Measurements from ENCODE around the gene NARS2.

NARS2 gene

DNA sequence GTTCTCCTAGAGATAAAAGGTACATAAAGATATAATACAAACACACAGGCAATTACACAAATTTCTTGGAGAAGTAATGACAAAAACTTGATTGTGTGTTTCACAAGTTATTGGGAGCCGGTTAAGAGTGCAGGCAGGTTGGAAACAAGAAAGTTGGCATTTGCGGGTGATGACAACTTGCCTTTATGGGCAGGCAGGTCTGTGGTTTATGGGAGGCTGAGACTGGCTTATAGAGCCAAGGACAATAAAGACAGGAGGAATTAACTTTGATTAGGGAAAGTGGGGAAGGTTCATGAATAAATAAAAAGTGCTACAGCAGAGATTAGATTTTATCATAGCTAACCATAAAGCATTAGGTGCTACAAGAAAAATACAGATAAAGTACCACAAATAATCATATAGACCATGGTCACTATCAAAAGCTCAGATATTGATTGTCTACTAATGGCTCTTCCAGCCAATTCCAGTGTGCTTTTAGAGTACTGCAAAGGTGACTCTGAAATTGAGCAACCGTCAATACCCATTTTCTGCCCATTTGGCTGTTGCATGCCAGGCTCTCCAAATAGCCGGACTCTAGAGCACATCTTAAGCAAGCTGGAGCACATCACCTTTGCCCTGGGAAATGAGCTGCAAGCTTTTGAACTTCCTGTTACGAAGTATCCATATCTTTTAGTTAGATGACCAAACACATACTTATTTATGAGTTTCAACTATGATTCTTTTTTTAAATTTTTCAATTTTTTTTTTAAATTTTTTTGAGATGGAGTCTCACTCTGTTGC is 123.1 kb downstream of the NARS2 start:
- Histone ChIP-seq H3K9ac (ENCODE audit: insufficient read length, low read depth) (no peak overlapping the region), H3K27me3 (ENCODE audit: insufficient read depth, insufficient read length) (no peaks in the 10 kb centered on the region), H3K36me3 (ENCODE audit: insufficient read depth, insufficient read length, low read length) (peaks cover 3% of the 10 kb centered on the region), H3K9me3 (ENCODE audit: insufficient read depth, low read length) (no peaks in the 10 kb centered on the region), H3K4me1 (ENCODE audit: insufficient read depth, insufficient read length) (no peaks in the 10 kb centered on the region), H3K4me3 (ENCODE audit: insufficient read length, low read depth) (no peak overlapping the region)
- no peak for DNase-seq (ENCODE audit: low read depth, low spot score)
- TF ChIP-seq ZNF274 (IDR thresholded peaks at IDR 0.05; ENCODE audit: low read depth, low read length): no peak
- TF ChIP-seq YY1 (IDR thresholded peaks at IDR 0.05; ENCODE audit: insufficient read depth, insufficient read length): no peak
- TF ChIP-seq SUZ12 (IDR thresholded peaks at IDR 0.05; ENCODE audit: extremely low read depth, insufficient read depth, insufficient read length): no peak

DNA sequence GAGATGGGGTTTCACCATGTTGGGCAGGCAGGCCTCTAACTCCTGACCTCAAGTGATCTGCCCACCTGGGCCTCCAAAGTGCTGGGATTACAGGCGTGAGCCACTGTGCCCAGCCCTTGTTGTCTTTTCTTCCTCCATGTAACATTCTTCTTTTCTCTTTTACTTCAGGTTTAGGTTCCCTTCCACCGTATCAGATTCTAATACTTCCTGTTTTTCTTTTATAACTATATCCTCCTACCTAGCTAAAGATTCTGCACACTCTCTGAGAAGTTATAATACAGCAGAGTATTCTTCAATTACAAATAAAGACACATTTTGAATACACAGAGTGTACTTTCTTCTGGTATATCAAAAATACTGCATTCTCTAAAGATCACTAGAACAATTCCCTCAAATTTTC is 123.8 kb downstream of the NARS2 start:
- no peak for DNase-seq (ENCODE audit: low read depth, low spot score)
- TF ChIP-seq YY1 (IDR thresholded peaks at IDR 0.05; ENCODE audit: insufficient read depth, insufficient read length) (no peak), SUZ12 (IDR thresholded peaks at IDR 0.05; ENCODE audit: extremely low read depth, insufficient read depth, insufficient read length) (no peak), ZNF274 (IDR thresholded peaks at IDR 0.05; ENCODE audit: low read depth, low read length) (no peak)
- H3K36me3 ChIP-seq (ENCODE audit: insufficient read depth, insufficient read length, low read length): peaks cover 2% of the 10 kb centered on the region
- no peak overlapping the region for H3K4me3 ChIP-seq (ENCODE audit: insufficient read length, low read depth)
- no peaks in the 10 kb centered on the region for H3K27me3 ChIP-seq (ENCODE audit: insufficient read depth, insufficient read length)
- no peak overlapping the region for H3K9ac ChIP-seq (ENCODE audit: insufficient read length, low read depth)
- H3K9me3 ChIP-seq (ENCODE audit: insufficient read depth, low read length): no peaks in the 10 kb centered on the region
- no peaks in the 10 kb centered on the region for H3K4me1 ChIP-seq (ENCODE audit: insufficient read depth, insufficient read length)

DNA sequence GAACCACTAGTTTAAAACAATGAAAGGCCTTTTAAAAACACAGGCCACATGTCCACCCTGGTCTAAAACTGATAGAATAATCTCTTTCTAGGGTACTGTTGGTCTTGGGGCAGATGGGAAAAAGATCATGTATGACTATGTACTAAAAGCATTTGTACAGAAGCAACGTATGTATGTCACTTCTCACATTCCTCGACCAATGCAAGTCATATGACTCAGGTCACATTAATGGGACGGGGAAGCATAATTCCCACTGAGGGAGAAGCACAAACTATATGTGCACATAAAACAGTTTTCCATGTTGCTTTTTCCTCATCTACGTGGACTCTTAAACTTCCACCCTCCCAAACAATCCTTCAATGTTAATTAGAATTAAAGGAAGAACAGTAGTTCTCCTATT is 124.8 kb downstream of the NARS2 start:
- H3K36me3 ChIP-seq (ENCODE audit: insufficient read depth, insufficient read length, low read length): peaks cover 2% of the 10 kb centered on the region
- H3K4me3 ChIP-seq (ENCODE audit: insufficient read length, low read depth): no peak overlapping the region
- no peaks in the 10 kb centered on the region for H3K27me3 ChIP-seq (ENCODE audit: insufficient read depth, insufficient read length)
- no peak overlapping the region for H3K9ac ChIP-seq (ENCODE audit: insufficient read length, low read depth)
- DNase-seq (ENCODE audit: low read depth, low spot score): no peak
- H3K4me1 ChIP-seq (ENCODE audit: insufficient read depth, insufficient read length): no peaks in the 10 kb centered on the region
- H3K9me3 ChIP-seq (ENCODE audit: insufficient read depth, low read length): no peaks in the 10 kb centered on the region
- TF ChIP-seq ZNF274 (IDR thresholded peaks at IDR 0.05; ENCODE audit: low read depth, low read length): no peak
- no peak for TF ChIP-seq YY1 (IDR thresholded peaks at IDR 0.05; ENCODE audit: insufficient read depth, insufficient read length)
- TF ChIP-seq SUZ12 (IDR thresholded peaks at IDR 0.05; ENCODE audit: extremely low read depth, insufficient read depth, insufficient read length): no peak

GRCh38 chr11:78446210-78446609 is 128.5 kb downstream of the NARS2 start:
- H3K4me1 ChIP-seq (ENCODE audit: insufficient read depth, insufficient read length): no peaks in the 10 kb centered on the region

DNA sequence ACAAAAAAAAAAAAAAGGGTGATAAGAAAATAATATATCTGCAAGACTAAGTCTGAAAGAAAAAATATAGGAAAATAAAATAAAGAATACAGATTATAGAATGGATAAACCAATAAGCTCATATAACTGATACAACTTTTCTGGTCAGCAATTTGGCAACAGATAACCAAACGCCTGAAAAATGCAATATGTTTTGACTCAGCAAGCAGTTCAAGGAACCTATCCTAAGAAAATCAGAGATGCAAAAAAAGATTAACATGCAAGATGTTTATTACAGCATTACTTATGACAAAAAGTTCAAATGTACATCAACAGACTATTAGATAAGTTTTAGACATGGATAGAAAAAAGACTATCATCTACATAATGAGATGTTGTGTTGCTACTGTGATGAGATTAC is 129.9 kb downstream of the NARS2 start:
- TF ChIP-seq ZNF274 (IDR thresholded peaks at IDR 0.05; ENCODE audit: low read depth, low read length) (no peak), YY1 (IDR thresholded peaks at IDR 0.05; ENCODE audit: insufficient read depth, insufficient read length) (no peak), SUZ12 (IDR thresholded peaks at IDR 0.05; ENCODE audit: extremely low read depth, insufficient read depth, insufficient read length) (no peak)
- no peaks in the 10 kb centered on the region for H3K27me3 ChIP-seq (ENCODE audit: insufficient read depth, insufficient read length)
- H3K36me3 ChIP-seq (ENCODE audit: insufficient read depth, insufficient read length, low read length): peaks cover 11% of the 10 kb centered on the region
- no peak for DNase-seq (ENCODE audit: low read depth, low spot score)
- no peaks in the 10 kb centered on the region for H3K9me3 ChIP-seq (ENCODE audit: insufficient read depth, low read length)
- no peak overlapping the region for H3K4me3 ChIP-seq (ENCODE audit: insufficient read length, low read depth)
- no peak overlapping the region for H3K9ac ChIP-seq (ENCODE audit: insufficient read length, low read depth)
- H3K4me1 ChIP-seq (ENCODE audit: insufficient read depth, insufficient read length): no peaks in the 10 kb centered on the region

More at GRCh38 chr11:78446210-78446609, 128.5 kb downstream of the NARS2 start:
- no peaks in the 10 kb centered on the region for H3K27me3 ChIP-seq (ENCODE audit: insufficient read depth, insufficient read length)
- TF ChIP-seq SUZ12 (IDR thresholded peaks at IDR 0.05; ENCODE audit: extremely low read depth, insufficient read depth, insufficient read length): no peak
- no peak for TF ChIP-seq ZNF274 (IDR thresholded peaks at IDR 0.05; ENCODE audit: low read depth, low read length)
- H3K9ac ChIP-seq (ENCODE audit: insufficient read length, low read depth): no peak overlapping the region
- no peak for DNase-seq (ENCODE audit: low read depth, low spot score)
- no peak overlapping the region for H3K4me3 ChIP-seq (ENCODE audit: insufficient read length, low read depth)
- H3K36me3 ChIP-seq (ENCODE audit: insufficient read depth, insufficient read length, low read length): peaks cover 11% of the 10 kb centered on the region
- no peaks in the 10 kb centered on the region for H3K9me3 ChIP-seq (ENCODE audit: insufficient read depth, low read length)

DNA sequence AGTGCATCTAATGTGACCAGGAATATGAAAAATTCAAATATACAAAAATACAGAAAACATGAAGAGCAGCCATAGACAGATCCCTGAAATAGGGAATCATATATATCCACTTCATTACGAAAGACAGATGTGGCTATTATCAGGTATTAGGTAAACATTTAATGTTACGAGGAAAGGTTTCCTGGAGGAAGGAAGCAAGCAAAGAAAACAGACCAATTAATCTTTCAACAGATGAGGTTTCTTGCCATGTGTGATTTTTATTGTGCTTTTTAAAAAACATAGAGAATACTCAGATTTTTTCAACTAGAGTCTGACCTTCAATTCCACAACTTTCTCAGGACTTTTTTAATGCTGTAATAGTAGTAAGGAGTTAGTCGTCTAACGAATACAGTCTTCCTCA is 132.7 kb downstream of the NARS2 start:
- no peaks in the 10 kb centered on the region for H3K27me3 ChIP-seq (ENCODE audit: insufficient read depth, insufficient read length)
- H3K36me3 ChIP-seq (ENCODE audit: insufficient read depth, insufficient read length, low read length): peaks cover 10% of the 10 kb centered on the region
- no peaks in the 10 kb centered on the region for H3K4me1 ChIP-seq (ENCODE audit: insufficient read depth, insufficient read length)
- H3K4me3 ChIP-seq (ENCODE audit: insufficient read length, low read depth): no peak overlapping the region
- no peak overlapping the region for H3K9ac ChIP-seq (ENCODE audit: insufficient read length, low read depth)
- no peaks in the 10 kb centered on the region for H3K9me3 ChIP-seq (ENCODE audit: insufficient read depth, low read length)
- TF ChIP-seq YY1 (IDR thresholded peaks at IDR 0.05; ENCODE audit: insufficient read depth, insufficient read length) (no peak), SUZ12 (IDR thresholded peaks at IDR 0.05; ENCODE audit: extremely low read depth, insufficient read depth, insufficient read length) (no peak), ZNF274 (IDR thresholded peaks at IDR 0.05; ENCODE audit: low read depth, low read length) (no peak)
- no peak for DNase-seq (ENCODE audit: low read depth, low spot score)

DNA sequence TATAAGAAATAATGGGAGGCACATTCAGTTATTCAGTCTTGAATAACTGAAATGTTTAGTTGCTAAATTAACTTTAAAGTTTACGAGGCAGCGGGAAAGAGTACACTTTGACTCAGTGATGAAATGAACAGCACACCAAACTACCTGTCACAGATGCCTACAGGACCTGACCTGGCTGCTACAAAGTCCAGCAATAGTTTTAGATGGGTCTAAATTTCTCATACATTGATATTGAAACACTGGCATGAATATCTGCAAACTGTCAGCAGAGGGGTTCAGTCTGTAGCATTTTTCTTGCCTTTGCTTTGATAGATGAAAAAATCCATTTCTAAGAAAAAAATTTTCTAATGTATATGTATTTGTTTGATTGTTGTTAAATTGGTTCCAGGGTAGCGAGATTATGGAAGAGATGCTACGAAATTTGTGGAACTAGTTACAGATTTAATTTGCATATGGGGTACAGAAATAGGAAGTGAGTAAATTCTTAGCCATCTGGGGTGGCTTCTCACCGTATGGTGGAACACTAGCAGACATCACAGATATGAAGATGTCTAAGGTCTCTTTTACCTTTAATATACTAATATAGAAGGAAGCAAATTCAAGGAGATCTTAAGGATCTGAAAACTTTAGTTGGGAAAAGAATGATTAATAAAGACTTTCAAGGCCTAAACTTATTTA is 136.2 kb downstream of the NARS2 start:
- H3K4me1 ChIP-seq (ENCODE audit: insufficient read depth, insufficient read length): no peaks in the 10 kb centered on the region
- no peak overlapping the region for H3K9ac ChIP-seq (ENCODE audit: insufficient read length, low read depth)
- no peak overlapping the region for H3K4me3 ChIP-seq (ENCODE audit: insufficient read length, low read depth)
- peaks cover 6% of the 10 kb centered on the region for H3K36me3 ChIP-seq (ENCODE audit: insufficient read depth, insufficient read length, low read length)
- TF ChIP-seq YY1 (IDR thresholded peaks at IDR 0.05; ENCODE audit: insufficient read depth, insufficient read length): no peak
- no peak for TF ChIP-seq ZNF274 (IDR thresholded peaks at IDR 0.05; ENCODE audit: low read depth, low read length)
- no peak for TF ChIP-seq SUZ12 (IDR thresholded peaks at IDR 0.05; ENCODE audit: extremely low read depth, insufficient read depth, insufficient read length)
- no peaks in the 10 kb centered on the region for H3K27me3 ChIP-seq (ENCODE audit: insufficient read depth, insufficient read length)
- DNase-seq (ENCODE audit: low read depth, low spot score): no peak
- no peaks in the 10 kb centered on the region for H3K9me3 ChIP-seq (ENCODE audit: insufficient read depth, low read length)

Data from NT2/D1 (cell line).